Caco-2 (cell line): ENCODE data around the gene AJAP1. TPM values are rescaled to one million over a fixed set of nuclear protein-coding genes. Genes with fewer than 3 reads are reported as not detected.

Experiments used
- BruUV-seq: library from RNA; stranded (reverse); fragments of 400-500 nt; replicated peaks from 2 replicates; lab custom pipeline; 2021; lab: Mats Ljungman, UMichigan
- CTCF ChIA-PET: fragments of 300-600 bp; sonication (Branson Sonifier 250); formaldehyde crosslinking; loops from one replicate; lab custom pipeline; 2022; ENCODE audit warnings: antibody characterized with exemption; lab: Charles Lee
- POLR2A ChIA-PET: fragments of 300-600 bp; sonication (Branson Sonifier 250); formaldehyde crosslinking; loops from one replicate; lab custom pipeline; 2022; ENCODE audit warnings: antibody characterized with exemption; lab: Charles Lee
- DNase-seq, 2 experiments: peaks; one replicate each; pipeline versions ENCODE4 v3.0.0 to v3.0.0-alpha.2; 2020 to 2022
- H3K27me3 ChIP-seq: replicated peaks from 2 replicates; pipeline ENCODE4 v1.6.0; 2011; ENCODE audit warnings: low read length; ENCODE audit not compliant: control insufficient read depth, insufficient read depth
- H3K36me3 ChIP-seq: 2 replicates; pipeline ENCODE4 v1.5.1; 2011; ENCODE audit warnings: low read length; ENCODE audit not compliant: control insufficient read depth, insufficient read depth
- H3K4me1 ChIP-seq: fragments of 250-450 bp; sonication (Bioruptor Pico); 2 replicates; pipeline ENCODE4 v1.5.1; 2020; ENCODE audit warnings: mild to moderate bottlenecking
- H3K4me3 ChIP-seq: 2 replicates; pipeline ENCODE4 v1.5.1; 2011; ENCODE audit warnings: low read depth, mild to moderate bottlenecking, control low read depth, low read length
- H3K9me3 ChIP-seq: fragments of 250-450 bp; sonication (Bioruptor Pico); 2 replicates; pipeline ENCODE4 v1.5.1; 2020; ENCODE audit warnings: mild to moderate bottlenecking, moderate library complexity
- H3K27ac Mint-ChIP-seq: one replicate; pipeline ENCODE4 v1.8.0; 2022; ENCODE audit warnings: mixed read lengths; ENCODE audit not compliant: unreplicated experiment
- H3K27me3 Mint-ChIP-seq: one replicate; pipeline ENCODE4 v1.8.0; 2022; ENCODE audit warnings: mixed read lengths; ENCODE audit not compliant: insufficient read depth, unreplicated experiment
- H3K36me3 Mint-ChIP-seq: one replicate; pipeline ENCODE4 v1.8.0; 2022; ENCODE audit warnings: mild to moderate bottlenecking, mixed read lengths; ENCODE audit not compliant: insufficient read depth, unreplicated experiment
- H3K4me1 Mint-ChIP-seq: one replicate; pipeline ENCODE4 v1.8.0; 2022; ENCODE audit warnings: low read depth, mixed read lengths; ENCODE audit not compliant: unreplicated experiment
- H3K4me3 Mint-ChIP-seq: one replicate; pipeline ENCODE4 v1.8.0; 2022; ENCODE audit warnings: mild to moderate bottlenecking, moderate library complexity, mixed read lengths; ENCODE audit not compliant: unreplicated experiment
- H3K9me3 Mint-ChIP-seq: one replicate; pipeline ENCODE4 v1.8.0; 2022; ENCODE audit warnings: mixed read lengths; ENCODE audit not compliant: unreplicated experiment
- intact Hi-C: fragments of 100-400 bp; cut with micrococcal nuclease; formaldehyde crosslinking; loops from one replicate; pipeline ENCODE4 v1.10.0; 2022; ENCODE audit not compliant: unreplicated experiment
- total RNA-seq: library from RNA; stranded (reverse); gene quantifications from 2 replicates; pipeline ENCODE4 v1.2.3, GENCODE V29; 2022
- TF ChIP-seq, protein P1 (sequence below), 2 experiments: fragments of 200-600 bp in 1 of 2; IDR thresholded peaks; 1 replicate in 1 of 2; 2 replicates in 1 of 2; pipeline versions ENCODE4 v1.5.1 to v1.8.0; 2011 to 2022; ENCODE audit warnings: antibody characterized with exemption in 1 of 2, control low read depth in 1 of 2, inconsistent platforms in 1 of 2, low read depth in 1 of 2, low read length in 1 of 2, mild to moderate bottlenecking in 1 of 2, moderate library complexity in 1 of 2; ENCODE audit not compliant: insufficient read depth in 1 of 2, severe bottlenecking in 1 of 2, unreplicated experiment in 1 of 2

The AJAP1 gene
- total RNA-seq, 1 experiment from 2014 or later: not detected

GRCh38 chr1:4838231-4838630 lies 183.8 kb downstream of the AJAP1 start:
- Histone ChIP-seq H3K36me3 (no peaks in the 10 kb centered on the region), H3K4me1 (no peaks in the 10 kb centered on the region), H3K27me3 (no peaks in the 10 kb centered on the region), H3K9me3 (no peaks in the 10 kb centered on the region), H3K4me3 (no peak overlapping the region)
- H3K27me3 Mint-ChIP-seq: no peaks in the 10 kb centered on the region
- TF ChIP-seq, protein P1, sequence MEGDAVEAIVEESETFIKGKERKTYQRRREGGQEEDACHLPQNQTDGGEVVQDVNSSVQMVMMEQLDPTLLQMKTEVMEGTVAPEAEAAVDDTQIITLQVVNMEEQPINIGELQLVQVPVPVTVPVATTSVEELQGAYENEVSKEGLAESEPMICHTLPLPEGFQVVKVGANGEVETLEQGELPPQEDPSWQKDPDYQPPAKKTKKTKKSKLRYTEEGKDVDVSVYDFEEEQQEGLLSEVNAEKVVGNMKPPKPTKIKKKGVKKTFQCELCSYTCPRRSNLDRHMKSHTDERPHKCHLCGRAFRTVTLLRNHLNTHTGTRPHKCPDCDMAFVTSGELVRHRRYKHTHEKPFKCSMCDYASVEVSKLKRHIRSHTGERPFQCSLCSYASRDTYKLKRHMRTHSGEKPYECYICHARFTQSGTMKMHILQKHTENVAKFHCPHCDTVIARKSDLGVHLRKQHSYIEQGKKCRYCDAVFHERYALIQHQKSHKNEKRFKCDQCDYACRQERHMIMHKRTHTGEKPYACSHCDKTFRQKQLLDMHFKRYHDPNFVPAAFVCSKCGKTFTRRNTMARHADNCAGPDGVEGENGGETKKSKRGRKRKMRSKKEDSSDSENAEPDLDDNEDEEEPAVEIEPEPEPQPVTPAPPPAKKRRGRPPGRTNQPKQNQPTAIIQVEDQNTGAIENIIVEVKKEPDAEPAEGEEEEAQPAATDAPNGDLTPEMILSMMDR (IDR thresholded peaks at IDR 0.05; ENCODE audit: insufficient read depth in 1 of 2, low read depth in 1 of 2, low read length in 1 of 2, severe bottlenecking in 1 of 2, unreplicated experiment in 1 of 2): no peak
- no peaks in the 10 kb centered on the region for H3K36me3 Mint-ChIP-seq
- BruUV-seq: no TSS peak
- no peak overlapping the region for H3K27ac Mint-ChIP-seq
- no peaks in the 10 kb centered on the region for H3K4me1 Mint-ChIP-seq
- H3K9me3 Mint-ChIP-seq: no peaks in the 10 kb centered on the region
- intact Hi-C loops: no loop called here
- ChIA-PET POLR2A (no interaction called here), CTCF (no interaction called here)
- DNase-seq: no peak
- H3K4me3 Mint-ChIP-seq: no peak overlapping the region
